LNCAP (cell line): Measurements from ENCODE around the gene MAP6.

ENCODE experiments used
- TF ChIP-seq, protein P1 (sequence below): fragments of 450-650 bp; IDR thresholded peaks from 2 replicates; pipeline ENCODE4 v1.5.1; 2017; ENCODE audit warnings: mild to moderate bottlenecking

The MAP6 gene

DNA sequence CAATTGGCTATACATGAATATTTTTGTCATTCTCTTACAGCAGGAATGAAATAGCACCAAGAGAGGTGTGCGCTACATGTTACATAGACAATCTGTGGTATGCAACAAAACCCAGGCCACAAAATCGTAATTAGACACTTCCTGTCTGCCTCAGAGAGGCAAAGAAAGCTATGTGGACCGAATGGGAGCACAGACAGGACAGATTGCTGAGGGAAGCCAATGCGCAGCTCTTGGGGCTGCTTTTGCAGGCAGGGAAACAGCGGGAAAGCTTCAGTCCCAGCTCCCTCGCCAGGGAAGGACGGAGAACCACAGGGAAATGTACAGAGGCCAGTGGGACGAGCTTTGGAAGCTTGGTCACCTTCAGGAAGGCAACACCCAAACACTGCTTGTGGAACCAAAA is 65.9 kb downstream of the MAP6 start:
- TF ChIP-seq, protein P1, sequence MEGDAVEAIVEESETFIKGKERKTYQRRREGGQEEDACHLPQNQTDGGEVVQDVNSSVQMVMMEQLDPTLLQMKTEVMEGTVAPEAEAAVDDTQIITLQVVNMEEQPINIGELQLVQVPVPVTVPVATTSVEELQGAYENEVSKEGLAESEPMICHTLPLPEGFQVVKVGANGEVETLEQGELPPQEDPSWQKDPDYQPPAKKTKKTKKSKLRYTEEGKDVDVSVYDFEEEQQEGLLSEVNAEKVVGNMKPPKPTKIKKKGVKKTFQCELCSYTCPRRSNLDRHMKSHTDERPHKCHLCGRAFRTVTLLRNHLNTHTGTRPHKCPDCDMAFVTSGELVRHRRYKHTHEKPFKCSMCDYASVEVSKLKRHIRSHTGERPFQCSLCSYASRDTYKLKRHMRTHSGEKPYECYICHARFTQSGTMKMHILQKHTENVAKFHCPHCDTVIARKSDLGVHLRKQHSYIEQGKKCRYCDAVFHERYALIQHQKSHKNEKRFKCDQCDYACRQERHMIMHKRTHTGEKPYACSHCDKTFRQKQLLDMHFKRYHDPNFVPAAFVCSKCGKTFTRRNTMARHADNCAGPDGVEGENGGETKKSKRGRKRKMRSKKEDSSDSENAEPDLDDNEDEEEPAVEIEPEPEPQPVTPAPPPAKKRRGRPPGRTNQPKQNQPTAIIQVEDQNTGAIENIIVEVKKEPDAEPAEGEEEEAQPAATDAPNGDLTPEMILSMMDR, result no peak

DNA sequence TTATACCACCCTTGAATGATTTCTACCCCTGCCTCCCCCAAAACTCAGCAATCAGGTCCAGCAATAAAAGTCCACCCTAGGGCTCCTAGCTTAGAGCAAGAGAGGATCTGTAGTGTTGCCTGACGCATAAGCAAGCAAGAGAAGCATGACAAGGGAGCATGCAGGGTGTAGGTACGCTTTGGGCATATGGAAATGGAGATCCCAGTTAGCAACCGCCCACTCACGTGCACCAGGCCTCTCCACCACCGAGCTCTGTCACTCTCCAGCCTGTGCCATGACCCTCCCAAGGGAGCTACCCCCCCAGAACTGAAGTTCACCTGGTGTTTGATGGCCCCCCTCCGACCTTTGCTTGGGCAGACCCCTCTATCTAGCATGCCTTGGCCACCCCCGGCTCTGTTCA is 67.3 kb downstream of the MAP6 start:
- TF ChIP-seq, protein P1, result no peak

DNA sequence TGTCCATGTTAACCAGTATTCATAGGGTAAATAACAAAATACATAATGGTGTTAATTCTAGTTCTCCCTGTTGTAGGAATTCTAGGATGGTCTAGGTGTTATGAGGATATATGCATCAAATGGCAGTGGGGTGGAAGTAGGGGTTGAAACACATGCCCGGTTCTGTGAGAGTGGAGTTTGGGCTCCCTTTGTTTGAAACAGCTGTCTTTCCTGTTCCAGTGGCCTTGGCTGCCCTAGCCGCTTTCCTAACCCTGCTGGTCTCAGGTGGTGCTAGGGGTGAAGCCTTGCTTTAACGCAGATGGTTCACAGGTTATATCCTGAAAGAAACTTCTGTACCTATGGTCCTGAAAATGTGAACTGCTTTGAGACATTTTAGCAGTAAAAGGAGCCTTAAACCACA is 68.5 kb downstream of the MAP6 start:
- TF ChIP-seq, protein P1, result no peak

DNA sequence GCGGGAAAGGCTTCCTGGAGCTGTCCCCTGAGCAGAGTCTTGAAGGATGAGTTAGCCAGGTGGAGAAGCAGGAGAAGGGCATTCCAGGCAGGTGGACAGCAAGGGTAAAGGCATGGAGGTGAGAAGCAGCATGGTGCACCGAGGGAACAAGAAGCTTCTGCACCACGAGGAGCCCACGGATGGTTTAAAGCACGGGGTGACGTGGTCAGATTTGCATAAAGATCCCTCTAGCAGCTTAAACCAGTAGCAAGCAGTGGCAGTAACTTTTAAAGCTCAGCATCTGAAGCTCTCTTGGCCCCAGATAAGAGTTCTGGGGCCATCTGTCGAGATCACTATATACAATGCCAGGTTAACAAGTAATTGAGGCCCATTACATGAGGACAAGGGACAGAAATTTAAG is 69.9 kb downstream of the MAP6 start:
- TF ChIP-seq, protein P1, result no peak

DNA sequence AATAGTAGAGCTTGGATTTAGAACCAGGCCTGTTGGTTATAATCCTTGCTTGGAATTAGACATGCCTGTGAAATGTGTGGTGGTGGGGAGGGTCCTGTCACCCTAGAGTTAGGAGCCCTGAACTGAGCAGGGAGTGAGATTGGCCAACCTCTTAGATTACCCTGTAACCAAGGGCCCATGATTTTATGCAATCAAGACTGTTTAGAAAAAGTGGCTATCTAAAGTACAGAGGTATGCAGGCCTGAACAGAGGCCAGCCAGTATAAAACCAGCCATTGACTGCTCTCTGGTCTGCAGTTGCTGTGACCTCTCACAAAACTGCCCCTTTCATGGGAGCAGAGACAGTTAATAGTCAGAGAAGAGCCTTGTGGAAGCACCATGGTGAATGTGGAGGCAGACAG is 70.6 kb downstream of the MAP6 start:
- TF ChIP-seq, protein P1, result no peak

DNA sequence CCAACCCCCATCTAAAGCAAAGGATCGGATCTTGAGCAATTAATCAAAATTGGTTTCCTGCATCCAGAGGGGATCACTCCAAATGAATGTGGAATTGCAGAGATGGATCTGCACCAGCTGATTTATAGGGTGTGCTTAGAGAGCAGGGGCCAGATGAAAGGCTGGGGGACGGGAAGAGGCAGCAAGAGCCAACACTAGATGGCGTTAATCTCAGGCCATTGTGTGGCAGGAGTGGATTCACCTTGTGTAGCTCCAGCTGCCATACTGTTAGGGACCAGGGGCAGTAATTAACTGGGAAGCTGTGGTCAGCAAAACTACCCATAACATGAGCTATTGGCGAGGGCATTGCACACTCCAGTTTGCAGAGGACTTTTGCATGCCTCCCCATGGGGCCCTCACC is 71.2 kb downstream of the MAP6 start:
- TF ChIP-seq, protein P1, result peak; percentile 68

DNA sequence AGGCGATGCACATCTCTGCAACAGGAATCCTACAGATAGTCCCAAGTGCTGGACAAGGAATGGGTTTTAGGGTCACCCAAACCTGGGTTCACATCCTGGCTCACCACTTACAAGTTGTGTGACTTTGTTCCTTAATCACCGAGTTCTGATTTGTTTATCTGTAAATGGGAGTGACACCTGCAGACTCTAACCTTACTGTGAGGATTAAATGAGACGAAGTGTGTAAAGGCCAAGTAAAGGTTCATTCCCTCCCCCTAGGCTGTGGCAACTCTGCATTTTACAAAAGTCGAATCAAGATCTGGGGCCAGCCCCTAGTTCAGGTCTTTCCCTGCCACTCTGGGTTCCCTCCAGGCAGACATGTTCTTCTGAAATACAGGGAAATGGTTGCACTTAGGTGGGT is 71.9 kb downstream of the MAP6 start:
- TF ChIP-seq, protein P1, result no peak

DNA sequence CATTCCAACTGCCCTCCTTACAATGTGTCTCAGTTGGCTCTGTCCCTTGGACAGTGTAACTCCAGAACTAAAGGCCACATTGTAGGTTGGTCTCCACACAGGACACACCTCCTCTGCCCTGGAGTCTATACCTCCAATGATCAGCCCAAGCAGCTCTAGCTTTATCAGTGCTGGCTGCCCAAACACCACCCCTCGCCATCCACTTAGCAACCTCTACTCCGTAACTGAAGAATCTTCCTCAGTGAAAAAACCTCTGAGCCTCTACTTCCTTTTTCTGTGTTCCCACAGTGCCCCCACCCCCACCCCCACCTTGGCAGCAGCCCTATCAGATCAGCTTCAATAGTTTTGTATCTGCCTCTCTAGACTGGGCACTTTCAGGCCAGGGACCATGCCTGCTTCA is 73.4 kb downstream of the MAP6 start:
- TF ChIP-seq, protein P1, result no peak
